ENCODE data around the gene RYR3. TPM values are rescaled to one million over a fixed set of nuclear protein-coding genes. Genes with fewer than 3 reads are reported as not detected.

The RYR3 gene
- total and polyA plus RNA-seq, 4 donors: 13.0 to 33.6 (median 20.0) TPM

DNA sequence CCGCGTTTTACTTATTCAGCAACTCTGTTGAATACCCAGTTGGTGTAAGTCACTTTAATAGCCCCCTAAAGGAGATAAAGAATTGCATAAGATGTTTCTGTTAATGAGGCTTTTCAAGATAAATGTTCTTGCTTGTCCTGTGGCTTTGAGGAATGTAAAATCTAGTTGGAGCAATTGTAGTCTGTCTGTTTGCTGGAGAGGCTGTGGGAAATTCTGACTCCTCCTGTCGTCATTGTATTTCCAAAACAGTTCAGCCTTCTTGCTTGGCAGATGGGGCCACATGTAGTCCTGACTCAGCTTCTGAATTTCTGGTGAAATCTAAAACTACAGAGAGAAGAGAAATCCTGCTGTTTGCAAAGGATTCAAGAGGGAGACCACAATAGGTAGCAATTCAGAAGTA is 114.4 kb downstream of the RYR3 start:
- H3K27me3 ChIP-seq (ENCODE audit: control insufficient read depth, insufficient read depth, low read length): no peaks in the 10 kb centered on the region
- H3K27ac ChIP-seq (ENCODE audit: low read depth, low read length): no peak overlapping the region
- no peaks in the 10 kb centered on the region for H3K4me1 ChIP-seq (ENCODE audit: control insufficient read depth, insufficient read depth, low read length)
- no peaks in the 10 kb centered on the region for H3K36me3 ChIP-seq (ENCODE audit: control insufficient read depth, insufficient read depth, low read length)
- 40% methylated on average over 1 of the region's 3 CpGs for WGBS (ENCODE audit: insufficient coverage)
- peak in 1 of 6 donors; percentile 54 for DNase-seq (ENCODE audit: low read depth in 4 of 6, low spot score in 6 of 6)
- no peaks in the 10 kb centered on the region for H3K9me3 ChIP-seq (ENCODE audit: control insufficient read depth, insufficient read depth, low read length)
- H3K4me3 ChIP-seq (ENCODE audit: low read depth, low read length): no peak overlapping the region

GRCh38 chr15:33430577-33430976 is 119.8 kb downstream of the RYR3 start:
- no peak for DNase-seq (ENCODE audit: low read depth in 4 of 6, low spot score in 6 of 6)
- WGBS (ENCODE audit: insufficient coverage): 83% methylated on average over 1 of the region's 5 CpGs
- Histone ChIP-seq H3K4me3 (ENCODE audit: low read depth, low read length) (no peak overlapping the region), H3K36me3 (ENCODE audit: control insufficient read depth, insufficient read depth, low read length) (no peaks in the 10 kb centered on the region), H3K9me3 (ENCODE audit: control insufficient read depth, insufficient read depth, low read length) (no peaks in the 10 kb centered on the region), H3K27ac (ENCODE audit: low read depth, low read length) (no peak overlapping the region), H3K27me3 (ENCODE audit: control insufficient read depth, insufficient read depth, low read length) (no peaks in the 10 kb centered on the region), H3K4me1 (ENCODE audit: control insufficient read depth, insufficient read depth, low read length) (no peaks in the 10 kb centered on the region)

DNA sequence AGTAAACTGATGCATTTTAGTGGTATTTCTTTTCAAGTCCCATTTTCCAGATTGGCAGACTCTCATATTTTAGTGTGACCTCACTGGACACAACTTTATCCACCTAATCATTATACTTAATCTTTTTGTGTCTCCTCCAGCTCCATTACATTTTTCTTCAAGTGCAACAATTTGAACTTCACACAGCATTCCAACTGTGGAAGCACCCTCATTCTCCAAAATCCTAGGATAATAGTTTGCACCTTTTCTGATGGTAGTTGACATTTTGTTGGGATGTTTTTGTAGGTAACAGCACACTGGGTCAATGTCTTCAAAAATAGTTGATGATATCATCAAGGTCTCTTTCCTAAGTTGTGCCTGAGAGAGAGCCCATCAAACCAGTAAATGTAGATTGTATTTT is 123.1 kb downstream of the RYR3 start:
- Histone ChIP-seq H3K9me3 (ENCODE audit: control insufficient read depth, insufficient read depth, low read length) (no peaks in the 10 kb centered on the region), H3K4me3 (ENCODE audit: low read depth, low read length) (no peak overlapping the region), H3K27me3 (ENCODE audit: control insufficient read depth, insufficient read depth, low read length) (no peaks in the 10 kb centered on the region), H3K27ac (ENCODE audit: low read depth, low read length) (no peak overlapping the region), H3K4me1 (ENCODE audit: control insufficient read depth, insufficient read depth, low read length) (no peaks in the 10 kb centered on the region), H3K36me3 (ENCODE audit: control insufficient read depth, insufficient read depth, low read length) (no peaks in the 10 kb centered on the region)
- no peak for DNase-seq (ENCODE audit: low read depth in 4 of 6, low spot score in 6 of 6)

DNA sequence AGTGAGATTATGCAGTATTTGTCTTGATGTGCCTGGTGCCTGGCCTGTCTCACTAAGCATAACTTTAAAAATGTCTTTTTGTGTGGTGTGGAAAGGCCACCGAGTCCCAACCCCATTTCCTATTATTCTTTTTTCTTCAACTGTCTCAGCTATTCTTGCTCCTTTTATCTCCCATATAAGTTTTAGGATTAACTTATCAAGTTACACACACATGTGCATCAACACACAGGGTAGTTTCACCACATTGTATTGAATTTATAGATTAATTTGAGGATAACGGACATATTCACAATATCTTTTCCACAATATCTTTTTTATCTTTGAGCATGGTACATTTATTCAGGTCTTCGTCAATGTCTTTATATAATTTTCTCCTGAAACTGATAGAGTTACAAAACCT is 127.6 kb downstream of the RYR3 start:
- no peaks in the 10 kb centered on the region for H3K36me3 ChIP-seq (ENCODE audit: control insufficient read depth, insufficient read depth, low read length)
- no peaks in the 10 kb centered on the region for H3K9me3 ChIP-seq (ENCODE audit: control insufficient read depth, insufficient read depth, low read length)
- no CpG with 5 or more reads among the region's 3 CpGs for WGBS (ENCODE audit: insufficient coverage)
- H3K4me3 ChIP-seq (ENCODE audit: low read depth, low read length): no peak overlapping the region
- H3K27ac ChIP-seq (ENCODE audit: low read depth, low read length): no peak overlapping the region
- H3K27me3 ChIP-seq (ENCODE audit: control insufficient read depth, insufficient read depth, low read length): no peaks in the 10 kb centered on the region
- no peak for DNase-seq (ENCODE audit: low read depth in 4 of 6, low spot score in 6 of 6)
- H3K4me1 ChIP-seq (ENCODE audit: control insufficient read depth, insufficient read depth, low read length): no peaks in the 10 kb centered on the region

GRCh38 chr15:33440900-33441299 is 130.1 kb downstream of the RYR3 start:
- H3K36me3 ChIP-seq (ENCODE audit: control insufficient read depth, insufficient read depth, low read length): no peaks in the 10 kb centered on the region
- peak in 1 of 6 donors; percentile 26 for DNase-seq (ENCODE audit: low read depth in 4 of 6, low spot score in 6 of 6)
- no peaks in the 10 kb centered on the region for H3K4me1 ChIP-seq (ENCODE audit: control insufficient read depth, insufficient read depth, low read length)
- no peak overlapping the region for H3K4me3 ChIP-seq (ENCODE audit: low read depth, low read length)
- no peaks in the 10 kb centered on the region for H3K27me3 ChIP-seq (ENCODE audit: control insufficient read depth, insufficient read depth, low read length)
- 80% methylated on average over 1 of the region's 4 CpGs for WGBS (ENCODE audit: insufficient coverage)
- H3K27ac ChIP-seq (ENCODE audit: low read depth, low read length): no peak overlapping the region
- no peaks in the 10 kb centered on the region for H3K9me3 ChIP-seq (ENCODE audit: control insufficient read depth, insufficient read depth, low read length)

DNA sequence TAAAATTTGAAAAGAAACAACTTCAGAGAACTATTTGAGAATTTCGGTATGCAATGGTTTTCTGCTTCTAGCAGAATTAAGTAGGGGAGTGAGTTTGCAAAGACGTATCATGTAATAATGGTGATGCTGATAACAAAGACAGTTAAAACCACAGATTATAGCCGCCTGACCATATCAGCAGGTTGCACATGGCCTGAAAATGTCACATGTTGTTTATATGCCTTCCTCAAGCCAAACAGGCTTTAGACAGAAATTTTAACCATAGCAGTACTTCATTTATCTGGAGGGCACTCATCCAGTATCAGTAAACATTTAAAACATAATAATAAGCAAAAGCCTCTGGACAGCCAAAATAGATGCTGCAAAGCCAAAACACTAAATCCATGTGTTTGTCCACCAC is 131.7 kb downstream of the RYR3 start:
- 92% methylated on average over 2 of the region's 3 CpGs for WGBS (ENCODE audit: insufficient coverage)
- no peak overlapping the region for H3K4me3 ChIP-seq (ENCODE audit: low read depth, low read length)
- no peaks in the 10 kb centered on the region for H3K4me1 ChIP-seq (ENCODE audit: control insufficient read depth, insufficient read depth, low read length)
- no peak overlapping the region for H3K27ac ChIP-seq (ENCODE audit: low read depth, low read length)
- no peaks in the 10 kb centered on the region for H3K27me3 ChIP-seq (ENCODE audit: control insufficient read depth, insufficient read depth, low read length)
- no peaks in the 10 kb centered on the region for H3K9me3 ChIP-seq (ENCODE audit: control insufficient read depth, insufficient read depth, low read length)
- no peaks in the 10 kb centered on the region for H3K36me3 ChIP-seq (ENCODE audit: control insufficient read depth, insufficient read depth, low read length)
- DNase-seq (ENCODE audit: low read depth in 4 of 6, low spot score in 6 of 6): no peak

DNA sequence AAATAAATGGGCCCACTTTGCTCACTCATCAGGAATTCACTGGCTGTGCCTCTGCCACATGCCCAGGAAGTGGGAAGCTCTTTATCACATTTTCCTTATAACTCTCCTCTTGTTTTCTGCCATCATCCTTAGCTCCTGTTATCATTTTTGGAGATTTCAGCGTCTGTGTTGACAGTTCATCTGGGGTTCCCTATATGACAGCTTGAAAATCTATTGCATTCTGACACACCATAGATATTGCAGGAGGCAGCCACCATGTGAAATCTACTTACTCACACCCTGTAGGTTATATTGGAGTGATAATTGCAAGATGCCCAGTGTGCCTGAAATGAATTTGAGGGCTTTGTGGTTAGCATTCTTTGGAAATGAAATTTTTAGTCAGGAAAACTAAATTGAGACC is 132.9 kb downstream of the RYR3 start:
- Histone ChIP-seq H3K9me3 (ENCODE audit: control insufficient read depth, insufficient read depth, low read length) (no peaks in the 10 kb centered on the region), H3K4me1 (ENCODE audit: control insufficient read depth, insufficient read depth, low read length) (no peaks in the 10 kb centered on the region), H3K27ac (ENCODE audit: low read depth, low read length) (no peak overlapping the region), H3K4me3 (ENCODE audit: low read depth, low read length) (no peak overlapping the region), H3K27me3 (ENCODE audit: control insufficient read depth, insufficient read depth, low read length) (no peaks in the 10 kb centered on the region), H3K36me3 (ENCODE audit: control insufficient read depth, insufficient read depth, low read length) (no peaks in the 10 kb centered on the region)
- WGBS (ENCODE audit: insufficient coverage): no CpG with 5 or more reads among the region's 1 CpG
- peak in 1 of 6 donors; percentile 32 for DNase-seq (ENCODE audit: low read depth in 4 of 6, low spot score in 6 of 6)

DNA sequence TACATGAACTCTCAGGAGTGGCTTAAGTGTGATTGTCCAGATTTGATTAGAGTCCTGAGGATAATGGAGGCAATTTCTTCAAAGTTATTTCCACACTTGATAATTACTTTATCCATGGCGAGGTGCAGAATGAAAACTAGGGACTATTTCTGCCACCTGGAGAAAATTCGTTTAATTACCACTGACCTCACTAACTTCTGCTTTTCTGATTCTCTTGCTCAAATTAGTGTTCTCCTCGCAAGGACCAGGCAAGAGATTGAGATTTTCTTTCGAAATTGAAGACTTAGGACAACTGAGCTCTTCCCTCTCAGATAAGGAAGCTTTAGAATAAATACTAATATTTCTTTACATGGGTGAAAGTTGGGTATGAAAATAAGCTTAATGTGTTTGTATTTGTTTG is 135.2 kb downstream of the RYR3 start:
- H3K27ac ChIP-seq (ENCODE audit: low read depth, low read length): no peak overlapping the region
- H3K36me3 ChIP-seq (ENCODE audit: control insufficient read depth, insufficient read depth, low read length): no peaks in the 10 kb centered on the region
- H3K4me1 ChIP-seq (ENCODE audit: control insufficient read depth, insufficient read depth, low read length): no peaks in the 10 kb centered on the region
- H3K4me3 ChIP-seq (ENCODE audit: low read depth, low read length): no peak overlapping the region
- H3K27me3 ChIP-seq (ENCODE audit: control insufficient read depth, insufficient read depth, low read length): no peaks in the 10 kb centered on the region
- 88% methylated on average over 2 of the region's 4 CpGs for WGBS (ENCODE audit: insufficient coverage)
- peak in 1 of 6 donors; percentile 34 for DNase-seq (ENCODE audit: low read depth in 4 of 6, low spot score in 6 of 6)
- H3K9me3 ChIP-seq (ENCODE audit: control insufficient read depth, insufficient read depth, low read length): no peaks in the 10 kb centered on the region

DNA sequence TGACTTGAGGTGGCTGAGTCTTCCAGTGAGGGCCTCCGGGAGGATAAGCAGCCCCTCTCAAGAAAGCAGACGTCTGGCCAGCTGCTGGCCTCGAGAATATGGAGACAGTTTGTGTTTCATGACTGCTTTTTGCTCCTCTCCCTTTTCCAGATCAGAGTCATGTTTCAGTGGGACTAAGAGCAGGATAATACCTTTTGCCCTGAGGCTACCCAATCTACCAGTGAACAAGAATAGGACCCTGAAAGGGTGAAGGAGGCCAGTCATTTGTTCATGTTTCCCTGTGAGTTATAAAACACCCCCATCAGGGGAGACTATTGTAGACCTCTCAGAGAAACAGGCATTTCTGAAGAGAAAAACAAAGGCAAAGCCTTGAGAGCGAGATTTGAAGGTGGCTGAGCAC is 137.4 kb downstream of the RYR3 start:
- no peak for DNase-seq (ENCODE audit: low read depth in 4 of 6, low spot score in 6 of 6)
- WGBS (ENCODE audit: insufficient coverage): 83% methylated on average over 2 of the region's 4 CpGs
- Histone ChIP-seq H3K27ac (ENCODE audit: low read depth, low read length) (no peak overlapping the region), H3K9me3 (ENCODE audit: control insufficient read depth, insufficient read depth, low read length) (no peaks in the 10 kb centered on the region), H3K36me3 (ENCODE audit: control insufficient read depth, insufficient read depth, low read length) (no peaks in the 10 kb centered on the region), H3K27me3 (ENCODE audit: control insufficient read depth, insufficient read depth, low read length) (no peaks in the 10 kb centered on the region), H3K4me1 (ENCODE audit: control insufficient read depth, insufficient read depth, low read length) (no peaks in the 10 kb centered on the region), H3K4me3 (ENCODE audit: low read depth, low read length) (no peak overlapping the region)

DNA sequence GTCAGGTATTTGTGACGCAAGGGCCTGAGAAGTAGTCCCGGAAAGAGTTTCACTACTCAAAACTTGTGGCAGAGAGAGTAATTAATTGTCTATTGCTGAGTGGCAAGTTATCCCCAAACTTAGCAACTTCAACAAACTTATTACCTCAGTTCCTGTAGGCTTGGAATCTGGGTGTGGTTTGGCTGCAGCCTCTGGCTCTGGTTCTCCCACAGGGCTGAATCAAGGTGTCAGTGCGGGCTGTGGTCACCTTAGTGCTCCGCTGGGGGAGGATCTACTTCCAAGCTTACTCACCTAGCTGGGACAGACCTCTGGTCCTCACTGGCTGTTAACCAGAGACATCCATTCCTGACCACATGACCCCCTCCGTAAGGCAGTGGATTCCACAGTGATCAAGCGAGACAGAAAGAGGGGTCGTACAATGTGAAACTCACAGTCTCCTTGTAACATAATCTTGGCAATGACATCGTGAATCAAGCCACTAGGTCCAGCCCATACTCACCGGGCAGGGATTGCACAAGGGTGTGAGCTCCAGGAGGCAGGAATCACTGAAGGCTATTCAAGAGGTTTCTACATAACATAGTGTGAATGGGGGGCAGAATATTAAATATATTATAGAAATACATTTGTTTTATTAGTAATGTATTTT is 138.3 kb downstream of the RYR3 start:
- Histone ChIP-seq H3K4me1 (ENCODE audit: control insufficient read depth, insufficient read depth, low read length) (no peaks in the 10 kb centered on the region), H3K27ac (ENCODE audit: low read depth, low read length) (no peak overlapping the region), H3K27me3 (ENCODE audit: control insufficient read depth, insufficient read depth, low read length) (no peaks in the 10 kb centered on the region), H3K9me3 (ENCODE audit: control insufficient read depth, insufficient read depth, low read length) (no peaks in the 10 kb centered on the region), H3K4me3 (ENCODE audit: low read depth, low read length) (no peak overlapping the region), H3K36me3 (ENCODE audit: control insufficient read depth, insufficient read depth, low read length) (no peaks in the 10 kb centered on the region)
- DNase-seq (ENCODE audit: low read depth in 4 of 6, low spot score in 6 of 6): no peak
- 87% methylated on average over 3 of the region's 9 CpGs for WGBS (ENCODE audit: insufficient coverage)
